ENCODE measurements around the gene CPM.

DNA sequence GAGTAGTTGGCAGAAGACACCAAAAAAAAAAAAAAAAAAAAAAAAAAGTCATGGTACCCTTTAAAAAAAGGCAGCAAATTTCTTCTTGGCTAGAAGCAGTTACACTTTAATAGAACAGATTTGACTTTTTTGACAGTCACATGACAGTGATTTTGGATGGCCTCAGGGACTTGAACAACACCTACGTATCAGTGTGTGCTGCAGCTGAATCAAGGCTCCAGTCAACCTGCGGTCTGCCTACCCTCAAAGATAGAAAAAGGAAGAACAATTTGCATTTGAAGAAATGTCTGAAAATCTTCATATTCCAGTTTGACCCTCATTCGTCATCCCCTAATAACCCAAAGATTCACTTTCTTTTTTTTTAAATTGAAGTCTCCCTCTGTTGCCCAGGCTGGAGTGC, 71.1 kb downstream of the CPM start:
- TF ChIP-seq POLR2A (IDR thresholded peaks at IDR 0.05) (no peak), POLR2AphosphoS5 (IDR thresholded peaks at IDR 0.05) (no peak)
- TF ChIP-seq, protein P1, sequence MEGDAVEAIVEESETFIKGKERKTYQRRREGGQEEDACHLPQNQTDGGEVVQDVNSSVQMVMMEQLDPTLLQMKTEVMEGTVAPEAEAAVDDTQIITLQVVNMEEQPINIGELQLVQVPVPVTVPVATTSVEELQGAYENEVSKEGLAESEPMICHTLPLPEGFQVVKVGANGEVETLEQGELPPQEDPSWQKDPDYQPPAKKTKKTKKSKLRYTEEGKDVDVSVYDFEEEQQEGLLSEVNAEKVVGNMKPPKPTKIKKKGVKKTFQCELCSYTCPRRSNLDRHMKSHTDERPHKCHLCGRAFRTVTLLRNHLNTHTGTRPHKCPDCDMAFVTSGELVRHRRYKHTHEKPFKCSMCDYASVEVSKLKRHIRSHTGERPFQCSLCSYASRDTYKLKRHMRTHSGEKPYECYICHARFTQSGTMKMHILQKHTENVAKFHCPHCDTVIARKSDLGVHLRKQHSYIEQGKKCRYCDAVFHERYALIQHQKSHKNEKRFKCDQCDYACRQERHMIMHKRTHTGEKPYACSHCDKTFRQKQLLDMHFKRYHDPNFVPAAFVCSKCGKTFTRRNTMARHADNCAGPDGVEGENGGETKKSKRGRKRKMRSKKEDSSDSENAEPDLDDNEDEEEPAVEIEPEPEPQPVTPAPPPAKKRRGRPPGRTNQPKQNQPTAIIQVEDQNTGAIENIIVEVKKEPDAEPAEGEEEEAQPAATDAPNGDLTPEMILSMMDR (IDR thresholded peaks at IDR 0.05), result no peak
